UCSD-AML1 (cell line): ENCODE measurements around the gene FAM50A.
"Not testable (repeated sequence)": the region's sequence is repeated elsewhere in the genome, so short reads cannot be mapped to it uniquely, and the experiment has no call there.

ENCODE experiments used
- DNase-seq: peaks from one replicate; lab custom pipeline; 2025; ENCODE audit not compliant: unreplicated experiment; lab: John Stamatoyannopoulos, UW

The FAM50A gene, protein sequence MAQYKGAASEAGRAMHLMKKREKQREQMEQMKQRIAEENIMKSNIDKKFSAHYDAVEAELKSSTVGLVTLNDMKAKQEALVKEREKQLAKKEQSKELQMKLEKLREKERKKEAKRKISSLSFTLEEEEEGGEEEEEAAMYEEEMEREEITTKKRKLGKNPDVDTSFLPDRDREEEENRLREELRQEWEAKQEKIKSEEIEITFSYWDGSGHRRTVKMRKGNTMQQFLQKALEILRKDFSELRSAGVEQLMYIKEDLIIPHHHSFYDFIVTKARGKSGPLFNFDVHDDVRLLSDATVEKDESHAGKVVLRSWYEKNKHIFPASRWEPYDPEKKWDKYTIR

DNA sequence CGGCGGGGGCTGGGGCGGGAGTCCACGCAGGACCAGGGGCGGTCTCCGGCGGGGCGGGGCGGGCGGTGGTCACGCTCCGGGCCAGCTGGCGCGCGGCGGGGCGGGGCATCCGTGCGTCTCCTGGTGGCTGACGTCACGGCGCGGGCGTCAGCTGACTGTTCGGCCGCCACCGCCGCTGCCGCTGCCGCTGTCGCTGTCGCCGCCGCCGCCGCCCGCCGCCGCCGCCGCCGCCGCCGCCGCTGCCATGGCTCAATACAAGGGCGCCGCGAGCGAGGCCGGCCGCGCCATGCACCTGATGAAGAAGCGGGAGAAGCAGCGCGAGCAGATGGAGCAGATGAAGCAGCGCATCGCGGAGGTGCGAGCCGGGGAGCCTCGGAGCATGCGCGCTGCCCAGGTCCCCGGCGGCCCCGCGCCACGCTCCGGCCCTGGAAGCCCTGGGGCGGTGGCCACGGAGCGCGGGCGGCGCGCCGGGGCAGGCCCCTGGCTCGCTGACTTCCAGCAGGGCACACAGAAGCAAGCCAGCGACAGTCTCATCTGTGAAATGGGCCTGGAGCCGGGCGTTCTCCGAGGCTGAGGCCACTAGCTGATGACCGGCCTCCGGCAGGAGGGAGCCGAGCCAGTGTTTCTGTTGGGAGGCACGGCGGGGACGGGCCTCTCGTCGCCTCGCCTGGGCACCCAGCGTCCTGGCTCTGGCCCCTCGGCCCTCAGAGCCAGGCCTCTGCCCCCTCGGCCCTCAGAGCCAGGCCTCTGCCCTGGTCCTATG lies at the start of gene FAM50A:
TSS of gene FAM50A (plus strand) at position 150 of the 763 bp plus-strand sequence. CDS start at position 245, 95 bp downstream.
- DNase-seq, result peak; percentile 70

DNA sequence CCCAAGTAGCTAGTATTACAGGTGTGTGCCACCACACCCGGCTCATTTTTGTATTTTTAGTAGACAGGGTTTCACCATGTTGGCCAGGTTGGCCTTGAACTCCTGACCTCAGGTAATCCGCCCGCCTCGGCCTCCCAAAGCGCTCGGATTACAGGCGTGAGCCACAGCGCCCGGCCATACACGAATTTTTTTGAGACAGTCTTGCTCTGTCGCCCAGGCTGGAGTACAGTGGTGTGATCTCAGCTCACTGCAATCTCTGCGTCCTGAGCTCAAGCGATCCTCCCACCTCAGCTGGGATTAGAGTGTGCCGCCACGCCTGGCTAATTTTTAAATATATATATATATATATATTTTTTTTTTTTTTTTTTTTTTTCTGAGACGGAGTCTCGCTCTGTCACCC lies 47.6 kb upstream of the FAM50A start:
- DNase-seq, result not testable (repeated sequence)

DNA sequence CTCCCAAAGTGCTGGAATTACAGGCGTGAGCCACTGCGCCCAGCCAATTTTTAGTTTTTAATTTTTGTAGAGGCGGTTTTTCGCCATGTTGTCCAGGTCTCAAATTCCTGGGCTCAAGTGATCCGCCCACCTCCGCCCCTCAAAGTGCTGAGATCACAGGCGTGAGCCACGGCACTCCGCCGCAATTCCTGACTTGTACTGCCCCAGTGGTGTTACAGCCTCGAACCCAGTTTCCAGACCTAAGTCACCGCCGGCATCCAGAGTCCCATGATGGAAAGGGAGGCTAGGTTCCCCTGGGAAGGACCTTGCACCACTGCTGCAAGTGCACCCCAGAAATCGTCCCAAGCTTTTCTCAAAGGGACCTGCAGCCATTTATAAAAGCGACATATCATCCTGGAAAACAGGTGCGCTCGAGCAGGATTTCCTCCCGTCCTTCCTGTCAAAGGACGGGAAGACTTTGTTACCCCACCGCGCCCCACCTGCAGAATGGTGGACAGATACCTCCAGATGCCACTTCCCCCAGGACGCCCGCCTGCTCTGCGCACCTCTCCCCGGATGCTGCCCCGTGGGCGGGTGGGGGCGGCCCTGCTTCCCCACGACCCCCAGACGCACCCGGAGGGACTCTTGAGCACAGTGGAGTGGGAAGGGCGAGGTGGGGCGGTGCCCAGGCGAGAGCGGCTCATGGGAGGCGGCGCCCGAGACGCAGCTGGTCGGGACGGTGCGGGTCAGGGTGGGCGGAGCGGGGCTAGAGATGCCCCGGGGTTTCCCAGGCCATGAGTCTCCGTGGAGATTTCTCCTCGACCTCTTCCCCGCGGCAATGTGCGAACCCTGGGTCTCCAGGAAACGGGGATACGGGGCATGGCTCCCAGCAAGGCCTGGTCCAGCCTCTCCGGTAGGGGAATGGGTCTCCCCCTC lies 46.7 kb upstream of the FAM50A start:
- DNase-seq, result peak; percentile 70

DNA sequence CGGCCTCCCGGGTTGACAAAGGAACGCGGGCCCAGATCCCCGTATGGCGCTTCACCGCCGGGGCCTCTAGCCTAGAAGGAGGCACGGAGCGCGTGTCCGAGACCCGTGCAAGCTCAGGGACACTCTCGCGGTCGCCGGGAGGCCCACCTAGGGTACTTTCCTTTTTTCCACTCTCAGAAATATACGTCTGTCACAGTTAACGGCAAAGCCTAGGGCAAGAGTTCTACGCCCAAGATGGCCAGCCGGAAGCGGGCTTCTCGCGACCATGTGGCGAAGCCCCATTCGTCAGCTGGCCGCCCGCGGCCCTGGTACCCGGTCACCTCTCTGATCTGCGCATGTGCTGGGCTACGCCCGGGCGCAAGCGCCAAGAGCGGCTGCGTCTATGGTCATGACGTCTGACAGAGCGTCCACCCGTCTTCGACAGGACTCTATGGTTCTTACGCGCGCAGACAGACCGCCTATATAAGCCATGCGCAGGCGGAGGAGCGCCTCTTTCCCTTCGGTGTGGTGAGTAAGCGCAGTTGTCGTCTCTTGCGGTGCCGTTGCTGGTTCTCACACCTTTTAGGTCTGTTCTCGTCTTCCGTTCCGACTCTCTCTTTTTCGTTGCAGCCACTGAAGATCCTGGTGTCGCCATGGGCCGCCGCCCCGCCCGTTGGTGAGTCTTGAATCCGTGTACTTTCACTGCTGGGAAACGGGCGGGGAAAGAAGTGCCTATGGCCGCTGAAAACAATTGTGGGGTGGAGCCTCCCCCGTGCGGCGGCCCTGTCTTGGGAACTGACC lies 45.9 kb upstream of the FAM50A start, which contains the start of gene RPL10:
TSS of gene RPL10 (plus strand) at position 490 of the 780 bp plus-strand sequence. CDS start at position 633, 143 bp downstream.
- DNase-seq, result peak; percentile 92

DNA sequence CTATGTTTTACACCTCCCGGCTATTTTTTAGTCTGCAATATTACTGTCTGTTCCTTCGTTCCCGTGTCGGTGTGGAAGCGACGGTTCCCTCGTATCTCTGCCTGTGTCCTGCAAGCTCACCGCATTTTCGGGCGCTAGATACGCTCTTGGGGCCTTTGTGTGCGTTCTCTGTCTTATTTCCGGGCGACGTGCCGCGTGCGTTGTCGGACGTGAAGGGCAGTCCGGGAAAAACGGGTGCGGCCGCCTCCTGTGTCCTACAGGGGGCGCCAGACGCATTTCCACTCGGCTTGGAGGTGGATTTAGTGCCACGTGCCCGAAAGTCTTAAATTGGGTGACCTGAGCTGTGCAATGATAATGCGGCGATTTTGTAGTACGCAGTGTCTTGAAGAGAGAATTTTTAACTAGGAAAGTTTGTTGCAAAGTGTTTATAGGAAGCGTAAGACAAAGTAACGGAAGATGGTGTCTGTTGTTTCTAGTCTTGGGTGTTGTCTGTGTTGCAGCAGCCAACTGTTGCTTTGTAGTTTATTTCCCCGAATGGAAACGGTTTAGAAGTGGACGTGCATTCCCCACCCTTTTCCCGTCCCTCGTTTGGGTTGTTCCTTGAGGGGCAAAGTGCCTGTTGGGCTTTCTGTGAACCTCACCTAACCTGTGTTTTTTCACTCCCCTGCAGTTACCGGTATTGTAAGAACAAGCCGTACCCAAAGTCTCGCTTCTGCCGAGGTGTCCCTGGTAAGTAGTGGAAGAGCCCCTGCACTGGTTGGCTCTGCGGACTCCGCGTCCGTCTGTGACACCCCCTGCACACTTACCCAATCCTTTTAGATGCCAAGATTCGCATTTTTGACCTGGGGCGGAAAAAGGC lies 45.0 kb upstream of the FAM50A start:
- peak; percentile 81 for DNase-seq

DNA sequence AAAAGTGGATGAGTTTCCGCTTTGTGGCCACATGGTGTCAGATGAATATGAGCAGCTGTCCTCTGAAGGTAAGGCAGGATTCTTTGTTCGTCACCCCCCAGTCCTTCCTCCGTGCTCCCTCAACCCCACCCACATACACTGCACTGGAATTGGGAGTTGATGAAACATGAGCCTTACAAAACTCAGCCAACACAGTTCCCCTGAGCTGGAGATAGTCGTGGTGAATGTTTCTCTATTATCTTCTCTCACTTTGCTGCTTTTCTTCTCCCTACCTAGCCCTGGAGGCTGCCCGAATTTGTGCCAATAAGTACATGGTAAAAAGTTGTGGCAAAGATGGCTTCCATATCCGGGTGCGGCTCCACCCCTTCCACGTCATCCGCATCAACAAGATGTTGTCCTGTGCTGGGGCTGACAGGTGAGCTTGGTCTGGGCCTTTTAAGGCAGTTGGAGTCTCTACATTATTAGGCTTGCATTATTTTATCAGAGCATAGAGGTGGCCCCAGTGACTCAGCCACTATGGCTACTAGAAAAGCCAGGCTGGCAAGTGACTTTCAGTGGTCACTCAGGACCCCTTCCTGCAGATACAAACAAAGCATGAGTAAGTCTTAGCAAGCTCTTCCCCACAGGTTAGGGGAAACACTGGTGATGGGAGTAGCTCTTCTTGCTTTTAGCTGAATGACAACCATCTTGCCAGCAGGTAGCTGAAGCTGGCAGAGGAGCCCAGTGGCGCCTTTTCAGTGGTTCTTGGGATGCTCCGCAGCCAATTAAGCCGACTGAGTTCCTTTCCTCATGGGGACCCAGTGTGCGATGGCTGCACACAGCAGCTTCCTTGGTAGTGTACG lies 44.2 kb upstream of the FAM50A start:
- no peak for DNase-seq

DNA sequence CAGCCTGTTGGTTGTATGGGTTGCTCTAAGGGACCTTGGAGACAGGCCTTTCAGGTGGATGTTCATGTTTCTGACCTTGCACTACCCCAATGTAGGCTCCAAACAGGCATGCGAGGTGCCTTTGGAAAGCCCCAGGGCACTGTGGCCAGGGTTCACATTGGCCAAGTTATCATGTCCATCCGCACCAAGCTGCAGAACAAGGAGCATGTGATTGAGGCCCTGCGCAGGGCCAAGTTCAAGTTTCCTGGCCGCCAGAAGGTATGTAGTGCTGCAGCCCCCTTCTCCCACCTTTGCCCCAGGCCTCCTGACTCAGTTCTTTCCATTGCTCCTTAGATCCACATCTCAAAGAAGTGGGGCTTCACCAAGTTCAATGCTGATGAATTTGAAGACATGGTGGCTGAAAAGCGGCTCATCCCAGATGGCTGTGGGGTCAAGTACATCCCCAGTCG lies 43.5 kb upstream of the FAM50A start:
- DNase-seq, result not testable (repeated sequence)

DNA sequence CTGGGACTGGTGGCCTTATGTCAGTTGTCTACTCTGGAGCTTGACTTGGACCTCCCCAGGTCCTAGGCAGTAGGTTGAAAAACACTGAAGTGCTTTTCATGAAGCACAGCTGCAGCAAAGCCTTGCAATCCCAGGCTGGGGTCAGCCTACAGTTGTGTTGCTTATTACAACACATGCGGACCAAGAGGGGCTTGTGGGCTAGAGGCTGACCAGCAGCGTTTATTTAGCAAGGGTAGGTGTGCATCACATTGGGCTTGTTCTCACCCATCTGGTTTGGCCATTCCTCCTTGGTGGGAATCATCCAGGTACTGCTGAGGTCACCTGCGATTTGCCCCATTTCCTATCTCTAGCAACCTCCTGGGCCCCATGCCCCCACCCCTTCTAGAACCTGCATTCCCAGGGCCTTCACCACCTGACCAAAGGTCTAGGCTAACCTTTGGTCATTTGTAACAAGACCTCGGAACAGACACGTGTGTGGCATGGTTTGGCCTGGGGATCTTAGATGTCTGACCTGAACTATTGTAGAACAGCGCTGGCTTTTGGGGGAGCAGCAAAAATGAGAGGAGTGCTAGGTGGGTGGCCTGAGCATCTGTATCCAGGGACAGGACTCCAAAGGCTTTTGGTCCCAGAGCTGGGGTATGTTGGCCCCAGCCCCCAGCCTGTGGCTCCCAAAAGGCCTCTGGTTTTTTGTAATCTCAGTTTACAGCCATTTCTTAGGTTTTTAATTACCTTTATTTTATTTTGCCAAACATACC lies 42.7 kb upstream of the FAM50A start:
- no peak for DNase-seq

DNA sequence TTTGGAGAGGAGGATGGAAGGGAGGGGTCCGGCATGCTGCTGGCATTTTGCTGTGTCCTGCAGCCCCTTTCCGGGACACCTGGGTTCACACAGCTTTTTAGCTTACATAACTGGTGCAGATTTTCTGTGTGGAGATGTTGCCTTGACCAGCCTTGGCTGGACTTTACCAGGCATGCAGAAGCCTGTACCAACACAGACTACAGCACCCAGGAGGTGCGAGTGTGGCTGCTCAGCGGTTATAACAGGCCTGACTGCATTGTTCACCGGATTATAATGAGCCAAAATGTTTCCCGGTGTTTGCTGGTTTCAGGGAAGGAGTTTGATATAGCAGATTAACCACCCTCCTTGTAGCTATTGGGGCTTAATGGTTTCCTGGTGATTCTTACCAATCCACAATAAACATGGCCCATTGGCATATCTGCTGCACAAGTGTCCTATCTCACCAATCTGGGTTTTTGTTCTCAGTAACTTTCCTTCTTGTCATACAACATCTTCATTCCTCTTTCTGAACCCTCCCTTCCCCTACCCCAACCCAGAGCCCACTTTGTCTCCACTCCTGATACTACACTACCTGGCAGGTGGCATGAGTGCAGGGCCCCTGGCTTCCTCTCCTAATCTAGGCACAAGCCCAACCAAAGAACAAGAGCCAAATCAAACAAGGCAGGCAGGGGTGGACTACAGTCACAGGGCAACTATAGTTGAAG lies 41.9 kb upstream of the FAM50A start:
- DNase-seq, result no peak

DNA sequence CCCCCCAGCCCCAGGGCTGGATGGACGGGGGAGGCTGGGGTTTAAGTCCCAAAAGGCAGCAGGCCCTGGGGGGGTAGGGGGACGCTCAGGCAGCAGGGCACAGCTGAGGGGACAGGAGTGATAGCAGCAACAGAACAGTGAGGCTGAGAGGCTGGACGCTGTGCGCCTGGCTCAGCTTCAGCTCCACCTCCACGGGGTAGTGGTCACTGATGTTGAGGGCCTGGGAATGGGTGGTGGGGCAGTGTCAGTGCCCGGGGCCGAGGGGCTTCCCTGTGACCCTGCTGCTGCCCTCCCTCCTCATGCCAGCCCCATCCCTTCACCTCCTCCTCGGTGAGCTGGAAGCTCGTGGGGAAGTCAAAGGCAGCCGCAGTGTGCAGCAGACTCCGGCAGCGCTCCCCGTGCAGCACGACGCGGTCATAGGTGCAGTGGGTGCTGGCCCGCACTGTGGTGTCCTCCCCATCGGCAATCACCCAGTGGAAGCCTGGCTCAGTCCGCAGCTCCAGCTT lies 41.3 kb upstream of the FAM50A start:
- no peak for DNase-seq

DNA sequence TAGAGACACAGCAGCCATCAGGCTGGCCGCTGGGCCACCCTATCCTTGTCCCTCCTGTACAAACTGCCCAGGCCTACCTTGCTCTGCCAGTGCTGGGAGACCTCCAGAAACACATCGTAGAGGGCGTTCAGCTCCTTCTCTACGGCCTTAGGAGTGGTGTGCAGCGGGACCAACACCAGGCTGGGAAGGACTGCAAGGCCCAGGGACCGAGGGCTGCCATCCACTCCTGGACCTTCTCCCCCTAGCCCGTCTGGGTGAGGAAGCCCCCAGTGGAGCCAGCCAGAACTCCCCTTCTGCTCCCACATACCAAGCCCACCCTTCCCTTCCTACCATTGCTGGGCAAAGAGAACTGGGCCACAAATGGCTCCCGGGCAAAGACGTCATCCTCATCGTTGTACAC lies 40.7 kb upstream of the FAM50A start:
- DNase-seq, result no peak

DNA sequence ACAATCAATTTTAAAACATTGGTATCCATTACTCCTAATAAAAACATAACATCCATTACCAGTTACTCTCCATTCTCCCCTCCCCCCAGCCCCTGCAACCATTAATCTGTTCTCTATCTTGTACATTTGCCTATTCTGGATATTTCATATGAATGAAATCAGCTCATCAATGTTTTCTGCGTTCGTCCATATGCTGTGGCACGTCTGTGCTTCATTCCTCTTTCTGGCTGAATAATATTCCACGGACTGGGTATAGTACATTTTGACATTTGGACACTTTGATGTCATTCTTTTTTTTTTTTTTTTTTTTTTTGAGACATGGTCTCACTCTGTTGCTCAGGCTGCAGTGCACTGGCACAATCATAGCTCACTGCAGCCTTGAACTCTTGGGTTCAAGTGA lies 40.1 kb upstream of the FAM50A start:
- no peak for DNase-seq

DNA sequence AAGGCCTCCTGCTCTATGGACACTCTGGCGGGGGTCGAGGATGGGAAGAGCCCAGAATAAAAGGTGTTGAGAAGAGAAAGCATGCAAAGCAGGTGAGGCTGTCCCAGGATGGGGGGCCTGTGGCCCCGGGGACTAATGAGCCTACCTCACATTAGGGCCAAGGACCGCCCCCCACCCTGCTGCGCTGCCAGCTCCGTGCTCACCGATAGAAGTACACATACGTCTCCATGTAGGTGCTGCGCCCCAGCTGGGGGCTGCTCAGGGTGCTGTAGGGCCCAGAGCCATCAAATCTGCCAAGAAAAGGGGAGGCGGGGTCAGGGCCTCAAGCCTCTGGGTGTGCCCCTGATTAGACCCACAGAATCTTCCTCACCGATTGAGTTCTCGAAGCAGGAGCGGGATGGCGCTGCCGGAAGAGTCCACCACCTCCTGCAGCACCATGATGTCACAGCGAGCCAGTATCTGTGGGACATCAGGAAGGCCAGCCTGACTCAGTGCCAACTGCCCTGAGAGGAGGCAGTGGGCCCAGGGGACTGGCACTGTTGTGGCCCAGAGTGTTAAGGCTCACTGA lies 39.2 kb upstream of the FAM50A start:
- DNase-seq, result no peak

DNA sequence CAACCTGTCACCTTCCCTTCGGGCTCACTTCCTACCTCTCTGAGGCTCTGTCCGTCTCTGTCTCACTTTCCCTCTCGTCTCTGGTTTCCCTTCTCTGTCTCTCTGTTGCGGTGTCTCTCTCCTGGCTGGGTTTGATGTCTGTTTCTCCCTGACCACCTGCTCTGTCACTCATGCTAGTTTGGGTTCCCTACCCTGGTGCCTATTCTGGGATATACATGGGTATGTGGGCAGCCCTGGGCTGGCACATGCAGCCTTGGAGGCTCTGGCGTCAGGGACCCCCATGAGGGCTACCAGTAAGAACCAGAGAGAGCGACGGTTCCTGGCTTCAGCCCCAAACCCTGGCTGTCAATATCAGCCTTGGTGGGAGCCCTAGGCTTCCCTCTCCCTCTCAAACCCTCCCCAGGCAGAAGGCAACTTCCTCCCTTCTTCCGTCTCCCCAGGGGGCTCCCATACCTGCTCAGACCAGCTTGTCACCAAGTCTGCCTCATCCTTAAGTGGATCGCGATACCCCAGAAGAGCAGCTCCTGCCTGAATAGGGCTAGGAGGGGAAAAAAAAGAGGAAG lies 35.2 kb upstream of the FAM50A start:
- DNase-seq, result no peak

DNA sequence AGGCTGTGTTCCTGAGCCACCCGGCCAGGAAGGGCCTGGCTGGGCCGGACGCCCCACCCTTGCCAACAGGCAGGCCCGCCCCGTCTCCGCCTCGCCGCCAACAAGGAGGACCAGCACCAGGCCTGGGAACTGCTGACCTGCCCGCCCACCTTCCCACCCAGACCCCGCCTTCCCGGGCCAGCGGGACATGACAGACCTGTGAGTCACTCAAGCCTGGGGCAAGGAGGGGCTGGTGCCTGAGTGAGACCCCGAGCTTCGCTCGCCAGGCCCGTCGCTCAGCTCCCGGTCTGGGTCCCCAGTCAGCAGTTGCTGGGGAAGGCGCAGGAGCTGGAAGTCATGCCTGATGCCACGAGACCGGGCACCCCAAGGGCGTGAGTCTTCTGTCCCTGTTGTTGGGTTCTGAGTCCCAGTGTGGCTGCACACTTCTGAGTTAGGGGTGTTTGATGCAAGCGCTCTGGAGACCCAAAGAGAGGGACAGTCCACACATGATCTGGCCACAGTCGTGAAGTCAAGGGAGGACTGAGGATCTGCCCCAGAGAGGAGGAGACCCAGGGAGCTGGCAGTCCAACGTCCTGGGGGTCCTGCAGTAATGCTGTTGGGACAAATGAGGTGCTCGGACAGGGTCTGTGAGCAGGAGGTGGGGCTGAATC lies 34.6 kb upstream of the FAM50A start, which contains the start of gene DNASE1L1:
TSS of gene DNASE1L1 (minus strand) at position 33 of the 650 bp plus-strand sequence. CDS start 3,686 bp downstream, outside the sequence.
- DNase-seq, result peak; percentile 83

DNA sequence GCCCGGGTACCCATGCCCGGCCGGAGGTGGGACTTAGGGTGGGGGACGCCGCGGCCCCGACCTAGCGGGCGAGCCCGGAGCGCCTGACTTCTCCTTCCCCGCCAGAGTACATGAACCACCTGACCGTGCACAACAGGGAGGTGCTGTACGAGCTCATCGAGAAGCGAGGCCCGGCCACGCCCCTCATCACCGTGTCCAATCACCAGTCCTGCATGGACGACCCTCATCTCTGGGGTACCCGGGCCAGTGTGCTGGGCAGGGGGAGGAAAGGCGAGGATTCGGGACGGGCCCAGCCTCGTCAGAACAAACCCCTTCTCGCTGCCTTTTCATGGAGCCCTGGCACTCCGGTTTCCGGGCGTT lies 32.0 kb upstream of the FAM50A start:
- DNase-seq, result peak; percentile 54
